Lower leg skin (tissue), 3 donors: ENCODE measurements around the gene SLC22A23.

Experiments used
- POLR2A ChIP-seq, 2 donors: fragments of 450-650 bp; IDR thresholded peaks; one replicate each; pipeline ENCODE4 v1.6.1; 2016 to 2017; ENCODE audit warnings: antibody characterized with exemption in 2 of 2, mild to moderate bottlenecking in 1 of 2, moderate library complexity in 1 of 2
- TF ChIP-seq, protein P1 (sequence below), 3 donors: fragments of 450-650 bp; IDR thresholded peaks; one replicate each; pipeline ENCODE4 v1.5.1; 2016; ENCODE audit warnings: antibody characterized with exemption in 3 of 3, mild to moderate bottlenecking in 3 of 3, moderate library complexity in 2 of 3

- TF ChIP-seq, protein P1, sequence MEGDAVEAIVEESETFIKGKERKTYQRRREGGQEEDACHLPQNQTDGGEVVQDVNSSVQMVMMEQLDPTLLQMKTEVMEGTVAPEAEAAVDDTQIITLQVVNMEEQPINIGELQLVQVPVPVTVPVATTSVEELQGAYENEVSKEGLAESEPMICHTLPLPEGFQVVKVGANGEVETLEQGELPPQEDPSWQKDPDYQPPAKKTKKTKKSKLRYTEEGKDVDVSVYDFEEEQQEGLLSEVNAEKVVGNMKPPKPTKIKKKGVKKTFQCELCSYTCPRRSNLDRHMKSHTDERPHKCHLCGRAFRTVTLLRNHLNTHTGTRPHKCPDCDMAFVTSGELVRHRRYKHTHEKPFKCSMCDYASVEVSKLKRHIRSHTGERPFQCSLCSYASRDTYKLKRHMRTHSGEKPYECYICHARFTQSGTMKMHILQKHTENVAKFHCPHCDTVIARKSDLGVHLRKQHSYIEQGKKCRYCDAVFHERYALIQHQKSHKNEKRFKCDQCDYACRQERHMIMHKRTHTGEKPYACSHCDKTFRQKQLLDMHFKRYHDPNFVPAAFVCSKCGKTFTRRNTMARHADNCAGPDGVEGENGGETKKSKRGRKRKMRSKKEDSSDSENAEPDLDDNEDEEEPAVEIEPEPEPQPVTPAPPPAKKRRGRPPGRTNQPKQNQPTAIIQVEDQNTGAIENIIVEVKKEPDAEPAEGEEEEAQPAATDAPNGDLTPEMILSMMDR (IDR thresholded peaks at IDR 0.05) = no peak
- TF ChIP-seq POLR2A (IDR thresholded peaks at IDR 0.05) = no peak
Measured at GRCh38 chr6:3490625-3490980, 33.8 kb upstream of the SLC22A23 start.
